ENCODE results near the gene NHERF2.

NHERF2 gene

GRCh38 chr16:2084895-2085625 lies 58.4 kb downstream of the NHERF2 start:
- DNase-seq, result no peak

- no peak for DNase-seq
Measured at GRCh38 chr16:2085669-2086068, 59.0 kb downstream of the NHERF2 start.

GRCh38 chr16:2086106-2086742 lies 59.5 kb downstream of the NHERF2 start:
- no peak for DNase-seq

- no peak for DNase-seq
Measured at GRCh38 chr16:2086812-2087747, 60.4 kb downstream of the NHERF2 start.

GRCh38 chr16:2087748-2088631 lies 61.3 kb downstream of the NHERF2 start:
- DNase-seq, result no peak

Measured in activated CD4-positive, alpha-beta T cell treated with anti-CD3 and anti-CD28 coated beads for 1 hour (primary cell).